ENCODE results near the gene PTPRZ1.

The PTPRZ1 gene

DNA sequence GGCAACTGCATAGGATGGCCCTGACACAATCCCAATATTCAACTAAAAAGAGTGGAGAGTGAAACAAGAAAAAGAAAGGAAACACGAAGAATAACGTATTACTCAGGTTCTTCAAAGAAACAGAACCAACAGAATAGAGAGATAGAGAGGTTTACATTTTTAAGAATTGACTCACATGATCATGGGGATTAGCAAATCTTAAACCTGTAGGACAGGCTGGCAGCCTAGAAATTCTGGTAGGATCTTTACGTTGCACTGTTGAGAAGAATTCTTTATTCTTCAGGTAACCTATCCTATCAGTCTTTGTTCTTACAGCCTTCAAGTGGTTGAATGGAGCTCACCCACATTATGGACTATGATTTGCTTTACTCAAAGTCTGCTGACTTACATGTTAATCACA, 167.2 kb downstream of the PTPRZ1 start:
- TF ChIP-seq, protein P1, sequence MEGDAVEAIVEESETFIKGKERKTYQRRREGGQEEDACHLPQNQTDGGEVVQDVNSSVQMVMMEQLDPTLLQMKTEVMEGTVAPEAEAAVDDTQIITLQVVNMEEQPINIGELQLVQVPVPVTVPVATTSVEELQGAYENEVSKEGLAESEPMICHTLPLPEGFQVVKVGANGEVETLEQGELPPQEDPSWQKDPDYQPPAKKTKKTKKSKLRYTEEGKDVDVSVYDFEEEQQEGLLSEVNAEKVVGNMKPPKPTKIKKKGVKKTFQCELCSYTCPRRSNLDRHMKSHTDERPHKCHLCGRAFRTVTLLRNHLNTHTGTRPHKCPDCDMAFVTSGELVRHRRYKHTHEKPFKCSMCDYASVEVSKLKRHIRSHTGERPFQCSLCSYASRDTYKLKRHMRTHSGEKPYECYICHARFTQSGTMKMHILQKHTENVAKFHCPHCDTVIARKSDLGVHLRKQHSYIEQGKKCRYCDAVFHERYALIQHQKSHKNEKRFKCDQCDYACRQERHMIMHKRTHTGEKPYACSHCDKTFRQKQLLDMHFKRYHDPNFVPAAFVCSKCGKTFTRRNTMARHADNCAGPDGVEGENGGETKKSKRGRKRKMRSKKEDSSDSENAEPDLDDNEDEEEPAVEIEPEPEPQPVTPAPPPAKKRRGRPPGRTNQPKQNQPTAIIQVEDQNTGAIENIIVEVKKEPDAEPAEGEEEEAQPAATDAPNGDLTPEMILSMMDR (IDR thresholded peaks at IDR 0.05; ENCODE audit: extremely low read depth, insufficient read depth, missing control alignments): no peak

DNA sequence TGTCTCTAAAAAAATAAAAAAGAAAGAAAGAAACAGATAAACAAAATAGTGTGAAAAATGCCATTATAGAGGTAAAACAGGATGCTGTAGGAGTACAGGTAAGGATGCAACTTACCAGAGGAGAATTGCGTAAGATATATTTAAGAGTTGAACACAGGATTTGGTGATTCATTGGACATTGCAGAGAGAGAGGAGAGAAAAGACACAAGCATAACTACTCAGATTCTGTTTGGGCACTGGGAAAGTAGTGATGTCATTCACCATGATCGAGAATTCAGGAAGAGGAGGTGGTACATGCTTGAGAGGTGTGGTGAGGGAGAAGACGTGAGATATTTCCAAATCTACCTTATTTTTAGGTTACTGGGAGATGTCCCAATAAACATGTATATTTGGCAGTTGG, 173.4 kb downstream of the PTPRZ1 start:
- TF ChIP-seq, protein P1 (IDR thresholded peaks at IDR 0.05; ENCODE audit: extremely low read depth, insufficient read depth, missing control alignments): no peak
- in situ Hi-C loops (cut with MboI; ENCODE audit: low pct_unique_long_range_greater_than_20kb, low sequenced_read_pairs, unreplicated experiment): no loop called here
- DNase-seq (ENCODE audit: low spot score): no peak

More for the DNA sequence above, 167.2 kb downstream of the PTPRZ1 start:
- no peak for DNase-seq (ENCODE audit: low spot score)
- in situ Hi-C loops (cut with MboI; ENCODE audit: low pct_unique_long_range_greater_than_20kb, low sequenced_read_pairs, unreplicated experiment): no loop called here

- DNase-seq (ENCODE audit: low spot score): no peak
- TF ChIP-seq, protein P1 (IDR thresholded peaks at IDR 0.05; ENCODE audit: extremely low read depth, insufficient read depth, missing control alignments): no peak
- in situ Hi-C loops (cut with MboI; ENCODE audit: low pct_unique_long_range_greater_than_20kb, low sequenced_read_pairs, unreplicated experiment): no loop called here
Measured at GRCh38 chr7:122054393-122054792, 181.4 kb downstream of the PTPRZ1 start.

- TF ChIP-seq, protein P1 (IDR thresholded peaks at IDR 0.05; ENCODE audit: extremely low read depth, insufficient read depth, missing control alignments): no peak
- in situ Hi-C loops (cut with MboI; ENCODE audit: low pct_unique_long_range_greater_than_20kb, low sequenced_read_pairs, unreplicated experiment): no loop called here
- no peak for DNase-seq (ENCODE audit: low spot score)
Measured at GRCh38 chr7:122055073-122055472, 182.1 kb downstream of the PTPRZ1 start.

DNA sequence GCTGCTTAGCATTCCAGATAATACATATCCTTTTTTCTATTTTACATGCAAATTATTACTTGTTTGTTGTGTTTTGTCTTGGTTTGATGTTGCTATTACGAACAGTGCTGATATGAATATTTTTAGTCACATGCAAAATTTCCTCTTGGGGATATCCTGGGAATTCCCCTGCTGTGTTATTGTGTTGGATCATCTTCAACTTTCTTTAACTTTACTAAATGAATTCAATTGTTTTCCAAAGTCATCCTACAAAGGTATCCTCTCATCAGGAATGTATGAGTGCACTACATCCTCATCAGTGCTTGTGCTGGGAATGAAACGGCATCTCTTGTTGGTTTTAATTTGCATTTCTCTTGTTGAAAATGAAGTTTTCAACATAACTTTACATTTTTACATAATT, 184.0 kb downstream of the PTPRZ1 start:
- in situ Hi-C loops (cut with MboI; ENCODE audit: low pct_unique_long_range_greater_than_20kb, low sequenced_read_pairs, unreplicated experiment): no loop called here
- TF ChIP-seq, protein P1 (IDR thresholded peaks at IDR 0.05; ENCODE audit: extremely low read depth, insufficient read depth, missing control alignments): no peak
- DNase-seq (ENCODE audit: low spot score): no peak

DNA sequence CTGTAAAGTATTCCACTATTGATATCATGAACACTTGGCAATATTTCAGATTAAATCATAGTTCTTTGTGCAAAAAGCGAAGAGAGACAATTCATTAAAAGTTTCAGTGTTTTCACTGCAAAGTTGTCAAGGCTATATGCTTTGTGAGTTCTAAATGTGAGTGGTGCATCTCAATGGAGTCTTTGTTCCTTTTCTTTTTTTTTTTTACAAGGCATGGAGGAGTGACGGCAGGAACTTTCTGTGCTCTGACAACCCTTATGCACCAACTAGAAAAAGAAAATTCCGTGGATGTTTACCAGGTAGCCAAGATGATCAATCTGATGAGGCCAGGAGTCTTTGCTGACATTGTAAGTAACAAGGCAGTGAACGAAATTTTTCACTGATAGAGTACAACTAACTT, 186.6 kb downstream of the PTPRZ1 start:
- TF ChIP-seq, protein P1 (IDR thresholded peaks at IDR 0.05; ENCODE audit: extremely low read depth, insufficient read depth, missing control alignments): no peak
- DNase-seq (ENCODE audit: low spot score): no peak
- in situ Hi-C loops (cut with MboI; ENCODE audit: low pct_unique_long_range_greater_than_20kb, low sequenced_read_pairs, unreplicated experiment): no loop called here

DNA sequence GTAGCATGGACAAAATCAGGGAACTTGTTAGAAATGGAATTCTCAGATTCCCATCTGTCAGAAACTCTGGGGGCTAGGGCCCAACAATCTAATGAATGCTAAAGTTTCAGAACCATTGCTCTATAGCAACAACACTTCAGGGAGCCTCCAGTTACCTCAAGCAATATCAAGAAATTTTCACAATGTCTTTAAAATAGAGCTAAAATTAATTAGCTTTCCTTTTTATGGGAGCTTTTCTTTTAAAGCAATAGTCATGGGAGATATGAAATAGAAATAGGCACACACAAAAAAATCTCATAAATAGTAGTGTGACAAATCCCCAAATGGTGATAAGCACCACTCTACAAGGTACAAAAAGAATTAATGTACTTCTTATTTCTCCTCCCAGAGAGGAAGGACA, 190.2 kb downstream of the PTPRZ1 start:
- DNase-seq (ENCODE audit: low spot score): no peak
- in situ Hi-C loops (cut with MboI; ENCODE audit: low pct_unique_long_range_greater_than_20kb, low sequenced_read_pairs, unreplicated experiment): no loop called here
- TF ChIP-seq, protein P1 (IDR thresholded peaks at IDR 0.05; ENCODE audit: extremely low read depth, insufficient read depth, missing control alignments): no peak

Data from GM13977 (cell line).